ENCODE results near the gene PDSS2. TPM values are rescaled to one million over a fixed set of nuclear protein-coding genes. Genes with fewer than 3 reads are reported as not detected.
"Not testable (repeated sequence)": the region's sequence is repeated elsewhere in the genome, so short reads cannot be mapped to it uniquely, and the experiment has no call there.

Gene PDSS2
- total RNA-seq, 1 donor from 2014 or later: 13.1 TPM

DNA sequence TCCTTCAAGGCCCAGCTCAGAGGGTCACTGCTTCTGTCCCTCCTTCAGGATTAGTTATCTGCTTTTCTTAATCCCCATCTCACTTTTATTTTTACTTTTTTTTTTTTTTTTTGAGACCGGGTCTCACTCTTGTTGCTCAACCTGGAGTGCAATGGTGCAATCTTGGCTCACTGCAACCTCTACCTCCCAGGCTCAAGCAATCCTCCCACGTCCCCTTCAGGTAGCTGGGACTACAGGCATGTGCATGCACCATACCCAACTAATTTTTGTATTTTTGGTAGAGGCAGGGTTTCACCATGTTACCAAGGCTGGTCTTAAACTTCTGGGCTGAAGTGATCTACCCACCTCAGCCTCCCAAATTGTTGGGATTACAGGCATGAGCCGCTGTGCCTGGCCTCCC lies 16.5 kb upstream of the PDSS2 start:
- intact Hi-C loops (cut with micrococcal nuclease): not testable (repeated sequence)

DNA sequence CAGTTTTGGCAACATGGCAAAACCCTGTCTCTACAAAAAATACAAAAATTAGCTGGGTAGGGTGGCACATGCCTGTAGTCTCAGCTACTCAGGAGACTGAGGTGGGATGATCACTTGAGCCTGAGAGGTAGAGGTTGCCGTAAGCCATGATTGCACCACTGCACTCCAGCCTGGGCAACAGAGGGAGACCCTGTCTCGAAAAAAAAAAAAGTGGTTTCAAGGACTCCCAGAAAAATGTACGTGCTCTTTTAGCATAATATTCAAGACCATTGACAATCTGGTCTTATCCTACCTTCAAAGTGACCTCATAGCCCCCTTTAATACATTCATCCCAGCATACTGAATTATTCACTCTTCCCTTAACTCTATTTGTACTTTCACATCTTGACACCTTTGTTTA lies 16.0 kb upstream of the PDSS2 start:
- intact Hi-C loops (cut with micrococcal nuclease): not testable (repeated sequence)

DNA sequence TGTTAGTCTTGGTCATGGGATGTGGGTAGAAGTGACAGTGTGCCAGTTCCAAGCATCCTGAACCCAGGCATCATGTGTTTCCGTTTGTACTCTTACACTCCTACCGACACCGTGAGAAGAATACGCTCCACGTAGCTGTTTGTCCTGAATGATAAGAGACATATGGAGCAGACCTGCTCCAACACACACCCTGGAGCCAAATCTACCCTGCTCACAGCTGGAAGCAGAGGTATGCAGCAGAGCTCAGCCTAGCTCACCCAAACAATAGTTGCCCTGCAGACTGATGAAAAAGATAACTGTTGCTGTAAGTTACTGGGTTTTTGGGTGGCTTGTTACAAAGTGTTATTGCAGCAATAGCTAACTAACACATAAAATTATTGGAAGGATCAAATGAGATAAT lies 14.3 kb upstream of the PDSS2 start:
- intact Hi-C loops (cut with micrococcal nuclease): no loop called here

DNA sequence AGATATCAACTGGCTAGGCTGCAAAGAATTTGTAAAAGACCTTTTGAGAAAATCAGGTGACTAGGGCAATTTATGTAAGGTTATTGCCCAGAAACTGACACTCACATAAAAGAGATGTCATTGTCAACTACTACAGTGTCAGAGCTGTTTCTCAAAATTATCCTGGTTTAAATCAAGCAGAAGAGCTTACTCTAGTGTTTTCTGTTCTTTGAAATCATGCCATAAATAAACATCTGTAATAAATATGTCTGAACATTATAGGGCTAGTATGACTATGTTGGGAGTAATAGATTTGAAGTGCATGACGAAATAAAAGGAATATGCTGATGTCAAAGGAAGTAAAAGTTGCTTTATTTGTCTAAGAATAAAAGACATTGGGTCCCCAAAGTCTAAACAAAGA lies 11.0 kb upstream of the PDSS2 start:
- intact Hi-C loops (cut with micrococcal nuclease): no loop called here

DNA sequence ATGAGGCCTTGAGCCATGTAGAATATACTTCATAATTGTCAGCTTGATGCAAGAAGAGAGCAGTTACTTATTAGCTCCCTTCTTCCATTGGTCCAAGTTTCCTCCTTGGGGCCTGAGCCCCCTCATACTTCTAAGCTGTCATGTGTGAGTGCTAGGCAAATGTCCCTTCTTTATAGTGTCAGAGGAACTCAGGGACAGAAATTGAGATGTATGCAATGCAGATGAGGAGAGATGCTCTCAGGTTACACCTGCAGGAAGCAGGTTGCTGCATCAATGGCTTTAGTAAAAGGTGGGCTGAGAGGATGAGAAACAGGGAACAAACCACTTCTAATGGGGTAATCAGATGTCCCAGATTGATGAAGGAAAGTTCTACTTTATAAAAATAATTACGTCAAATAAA lies 6.7 kb upstream of the PDSS2 start:
- intact Hi-C loops (cut with micrococcal nuclease): no loop called here

DNA sequence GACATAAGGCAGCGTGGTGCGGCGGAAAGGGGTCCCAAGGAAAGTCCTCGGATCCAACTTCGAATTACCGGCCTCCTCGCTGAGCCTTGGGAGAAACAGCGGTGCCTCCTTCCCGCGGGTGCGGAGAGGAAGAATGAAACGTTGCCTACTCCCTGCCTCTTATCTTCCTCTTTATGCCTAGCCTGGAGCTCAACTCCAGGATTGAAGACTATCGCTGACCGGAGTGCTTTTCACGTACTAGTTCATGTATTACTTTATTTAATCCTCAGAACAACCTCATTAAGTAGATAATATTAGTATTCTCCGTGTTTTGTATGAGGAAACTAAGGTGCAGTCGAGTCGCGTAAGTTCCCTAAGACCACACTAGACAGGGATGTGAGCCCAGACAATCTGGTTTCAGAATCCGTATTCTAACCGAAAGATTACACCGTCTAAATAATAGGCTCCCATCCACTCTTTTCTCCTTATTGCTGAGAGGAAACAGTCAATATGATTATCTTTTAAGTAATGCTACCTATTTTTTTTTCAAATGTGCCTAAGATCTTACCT lies 793 bp upstream of the PDSS2 start:
- intact Hi-C loops (cut with micrococcal nuclease): no loop called here

DNA sequence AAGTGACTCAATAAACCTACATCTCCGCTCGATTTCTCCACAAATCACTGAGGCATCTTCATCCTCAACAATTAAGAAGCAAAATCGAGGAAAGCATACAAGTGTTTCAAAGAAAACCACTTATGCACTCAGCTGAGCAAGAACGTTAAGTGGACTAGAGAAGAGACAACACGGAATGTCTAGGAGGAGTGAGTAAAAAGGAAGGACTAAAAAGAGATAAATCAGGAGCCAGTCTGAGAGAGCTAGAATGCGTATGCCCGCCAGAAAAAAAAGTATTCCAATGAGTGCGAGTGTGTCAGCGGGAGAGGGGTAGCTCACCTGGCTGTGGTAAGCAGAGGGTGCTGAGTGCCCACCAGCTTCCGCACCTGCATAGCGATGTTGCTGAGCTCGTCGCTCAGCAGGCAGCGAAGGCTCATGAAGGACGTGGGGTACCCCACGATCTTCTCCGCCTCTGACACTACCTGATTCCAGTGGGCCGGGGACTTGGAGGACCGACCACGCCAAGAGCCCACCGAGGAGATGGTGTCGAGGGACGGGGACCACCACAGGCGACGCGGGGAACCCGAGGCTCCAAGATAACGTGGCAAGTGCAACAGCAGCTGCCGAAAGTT lies 587 bp downstream of the PDSS2 start:
- intact Hi-C loops (cut with micrococcal nuclease): loop anchor here (1.0 to 5.0 kb wide), 8 partner anchors 31 to 616 kb away; partner anchors contain the start of genes MTRES1, OSTM1, SCML4 and SEC63

DNA sequence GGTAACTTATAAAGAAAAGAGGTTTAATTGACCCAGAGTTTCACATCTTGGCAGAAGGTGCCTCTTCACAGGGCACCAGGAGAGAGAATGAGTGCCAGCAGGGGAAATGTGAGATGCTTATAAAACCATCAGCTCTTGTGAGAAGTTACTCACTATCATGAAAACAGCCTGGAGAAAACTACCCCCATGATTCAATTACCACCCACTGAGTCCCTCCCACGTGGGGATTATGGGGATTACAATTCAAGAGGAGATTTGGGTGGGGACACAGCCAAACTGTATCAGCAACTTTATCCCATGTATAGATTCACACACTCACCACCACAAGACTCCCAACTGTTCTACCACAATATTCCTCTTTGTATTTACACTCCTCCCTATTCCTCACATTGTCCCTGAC lies 10.6 kb downstream of the PDSS2 start:
- intact Hi-C loops (cut with micrococcal nuclease): no loop called here

DNA sequence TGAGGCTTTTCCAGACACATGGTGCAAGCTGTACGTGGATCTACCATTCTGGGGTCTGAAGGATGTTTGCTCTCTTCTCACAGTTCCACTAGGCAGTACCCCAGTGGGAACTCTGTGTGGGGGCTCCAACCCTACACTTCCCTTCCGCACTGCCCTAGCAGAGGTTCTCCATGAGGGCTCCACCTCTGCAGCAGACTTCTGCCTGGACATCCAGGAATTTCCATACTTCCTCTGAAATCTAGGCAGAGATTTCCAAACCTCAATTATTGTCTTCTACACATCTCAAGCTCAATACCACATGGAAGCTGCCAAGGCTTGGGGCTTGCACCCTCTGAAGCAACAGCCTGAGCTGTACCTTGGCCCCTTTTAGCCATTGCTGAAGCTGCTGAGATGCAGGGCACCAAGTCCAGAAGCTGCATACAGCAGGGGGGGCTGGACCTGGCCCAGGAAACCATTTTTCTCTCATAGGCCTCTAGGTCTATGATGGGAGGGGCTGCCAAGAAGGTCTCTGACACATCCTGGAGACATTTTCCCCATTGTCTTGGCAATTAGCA lies 11.6 kb downstream of the PDSS2 start:
- intact Hi-C loops (cut with micrococcal nuclease): no loop called here

DNA sequence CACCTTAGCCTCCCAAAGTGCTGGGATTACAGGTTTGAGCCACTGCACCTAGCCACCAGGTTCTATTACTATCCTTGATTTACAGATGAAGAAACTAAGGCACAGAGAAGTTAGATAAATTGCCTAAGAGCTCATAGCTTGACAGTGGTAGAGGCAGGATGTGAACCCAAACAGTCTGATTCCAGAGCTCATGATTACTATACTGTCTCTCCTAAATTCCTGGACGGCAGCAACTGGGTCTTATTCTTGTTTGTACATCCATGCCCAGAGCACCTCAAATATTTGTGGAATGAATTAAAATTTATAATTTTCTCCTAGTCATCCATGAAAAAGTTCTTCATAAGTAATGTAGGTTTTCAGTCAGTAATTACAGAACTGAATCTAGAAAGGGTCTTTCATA lies 15.1 kb downstream of the PDSS2 start:
- intact Hi-C loops (cut with micrococcal nuclease): no loop called here

DNA sequence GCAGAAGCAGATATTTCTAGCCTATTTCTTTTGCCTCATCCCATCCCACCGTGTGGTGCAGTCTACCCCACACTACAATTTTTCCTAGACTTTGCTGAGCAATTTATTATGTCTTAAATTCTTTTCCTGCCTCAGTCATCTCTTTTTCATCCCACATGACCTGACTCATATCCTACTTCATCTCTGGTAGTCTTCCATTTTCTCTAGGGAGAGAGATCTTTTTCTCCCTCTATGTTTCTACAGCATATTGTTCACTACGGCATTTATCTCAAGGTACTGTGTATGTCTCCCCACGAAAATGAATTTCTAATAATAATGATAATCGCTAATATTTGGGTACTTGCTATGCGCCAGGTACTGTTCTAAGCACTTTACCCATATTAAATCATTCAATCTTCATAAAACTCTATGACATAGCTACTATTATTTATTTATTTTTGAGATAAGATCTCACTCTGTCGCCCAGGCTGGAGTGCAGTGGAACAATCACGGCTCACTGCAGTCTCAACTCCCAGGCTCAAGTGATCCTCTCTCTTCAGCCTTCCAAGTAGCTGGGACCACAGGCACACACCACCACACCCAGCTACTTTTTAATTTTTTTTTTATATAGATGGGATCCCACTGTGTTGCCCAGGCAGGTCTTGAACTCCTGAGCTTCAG lies 15.6 kb downstream of the PDSS2 start:
- intact Hi-C loops (cut with micrococcal nuclease): no loop called here

DNA sequence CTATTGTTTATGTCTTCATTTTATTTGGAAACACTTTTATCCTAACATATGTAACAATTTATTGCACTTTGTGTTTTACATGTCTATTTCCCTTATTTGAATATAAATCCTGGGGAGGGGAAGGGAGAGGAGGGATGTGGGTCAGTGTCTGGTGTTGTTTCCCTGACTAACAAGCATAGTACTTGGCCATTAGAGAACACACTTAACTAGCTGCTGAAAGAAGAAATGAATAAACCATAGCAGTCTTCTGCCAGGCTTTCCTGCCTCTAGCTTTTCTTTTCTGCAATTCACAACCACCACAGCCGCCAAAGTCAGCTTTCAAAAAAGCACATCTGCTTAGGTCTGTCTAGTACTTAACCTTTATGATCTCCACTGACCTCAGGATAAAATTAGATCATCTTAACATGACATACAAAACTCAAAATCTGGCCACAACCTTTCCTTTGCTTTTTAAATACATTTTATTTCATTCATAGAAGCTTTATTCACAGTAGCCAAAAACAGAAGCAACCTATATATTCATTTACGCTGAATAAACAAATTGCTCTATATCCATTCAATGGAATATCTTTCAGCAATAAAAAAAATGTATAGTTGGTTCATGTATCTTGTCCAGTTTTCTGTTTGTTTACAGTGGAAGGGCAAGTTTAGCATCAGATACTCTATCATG lies 16.3 kb downstream of the PDSS2 start:
- intact Hi-C loops (cut with micrococcal nuclease): no loop called here

DNA sequence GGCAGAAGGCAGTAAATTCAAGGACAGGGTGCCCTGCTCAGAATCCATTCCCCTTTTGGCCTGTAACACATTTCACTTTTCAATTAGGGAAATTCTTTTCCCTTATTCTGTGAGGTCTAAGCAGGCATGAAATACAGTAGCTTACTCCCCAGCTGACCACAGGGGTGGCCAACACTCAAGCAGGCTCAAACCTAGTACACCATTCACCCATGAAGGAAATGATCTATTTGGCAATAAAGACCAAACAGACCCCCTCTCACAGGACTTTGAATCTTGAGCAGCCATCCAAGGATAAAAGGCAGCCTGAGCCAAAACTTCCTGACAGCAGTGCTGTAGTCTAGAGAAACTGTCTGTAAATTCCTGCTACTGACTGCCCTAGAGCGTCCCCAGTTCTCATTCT lies 17.7 kb downstream of the PDSS2 start:
- intact Hi-C loops (cut with micrococcal nuclease): no loop called here

DNA sequence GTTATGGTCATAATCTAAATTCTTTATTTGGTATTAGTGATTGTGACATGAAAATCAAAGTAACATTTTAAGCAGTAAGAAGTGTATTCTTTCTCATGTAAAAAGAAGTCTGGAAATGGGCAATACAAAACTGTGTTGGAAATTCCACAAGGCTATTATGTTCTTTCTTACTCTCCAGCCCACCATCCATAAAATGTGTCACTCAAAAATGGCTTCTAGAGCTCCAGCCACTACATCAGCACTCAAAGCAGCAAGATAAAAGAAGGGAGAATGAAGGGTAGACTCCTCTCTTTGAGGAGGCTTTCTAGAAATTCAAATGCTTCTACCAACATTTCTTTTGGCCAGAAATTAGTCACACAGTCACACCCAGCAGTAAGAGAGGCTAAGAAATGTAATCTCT lies 18.4 kb downstream of the PDSS2 start:
- intact Hi-C loops (cut with micrococcal nuclease): no loop called here

DNA sequence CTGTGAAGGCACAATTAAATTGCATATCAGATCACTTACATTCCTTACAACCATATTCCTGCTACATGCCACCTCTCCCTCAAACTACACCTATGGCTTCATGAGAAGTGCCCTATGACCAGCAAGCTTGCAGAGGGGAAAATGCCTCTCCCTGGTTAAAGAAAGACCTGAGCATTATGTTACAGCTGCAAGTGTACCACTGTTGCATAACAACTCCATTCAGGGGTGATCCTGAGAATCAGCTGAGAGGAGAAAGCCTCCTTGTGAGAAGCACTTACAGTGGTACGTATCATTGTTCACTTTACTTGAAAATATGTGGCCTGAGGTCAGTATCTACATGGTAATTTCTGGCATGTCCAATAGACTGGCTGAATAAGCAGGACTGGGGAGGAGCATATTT lies 20.0 kb downstream of the PDSS2 start:
- intact Hi-C loops (cut with micrococcal nuclease): no loop called here

DNA sequence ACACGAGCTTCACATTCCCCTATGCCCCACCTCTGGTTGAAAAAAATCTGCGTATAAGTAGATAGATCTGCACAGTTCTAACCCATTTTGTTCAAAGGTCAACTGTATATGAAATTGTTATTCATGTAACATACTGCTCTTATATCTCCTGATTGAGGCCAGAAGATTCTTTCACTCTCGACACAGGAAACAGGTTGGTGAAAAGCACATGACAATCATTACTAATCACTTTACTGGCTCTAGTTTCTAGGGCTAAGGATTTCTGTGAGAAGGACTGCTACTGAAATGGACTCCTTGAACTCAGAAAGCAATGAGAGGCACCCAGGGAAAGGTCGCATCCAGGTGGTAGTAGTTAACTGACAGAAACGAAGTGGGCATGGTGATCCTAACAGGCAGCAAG lies 21.7 kb downstream of the PDSS2 start:
- intact Hi-C loops (cut with micrococcal nuclease): no loop called here

DNA sequence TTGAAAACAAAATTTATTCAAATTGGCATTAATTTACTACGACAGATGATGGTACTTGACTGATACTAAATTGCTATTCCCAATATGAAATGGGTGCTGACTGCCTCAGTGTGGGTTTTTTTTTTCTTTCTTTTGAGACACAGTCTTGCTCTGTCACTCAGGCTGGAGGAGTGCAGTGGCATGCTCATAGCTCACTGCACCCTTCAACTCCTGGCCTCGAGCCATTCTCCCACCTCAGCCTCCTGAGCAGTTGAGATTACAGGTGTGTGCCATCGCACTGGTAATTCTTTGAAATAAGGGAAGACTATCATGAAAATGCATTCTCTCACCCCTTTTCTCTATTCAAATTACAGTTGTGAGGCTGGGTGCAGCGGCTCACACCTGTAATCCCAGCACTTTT lies 22.5 kb downstream of the PDSS2 start:
- intact Hi-C loops (cut with micrococcal nuclease): no loop called here

DNA sequence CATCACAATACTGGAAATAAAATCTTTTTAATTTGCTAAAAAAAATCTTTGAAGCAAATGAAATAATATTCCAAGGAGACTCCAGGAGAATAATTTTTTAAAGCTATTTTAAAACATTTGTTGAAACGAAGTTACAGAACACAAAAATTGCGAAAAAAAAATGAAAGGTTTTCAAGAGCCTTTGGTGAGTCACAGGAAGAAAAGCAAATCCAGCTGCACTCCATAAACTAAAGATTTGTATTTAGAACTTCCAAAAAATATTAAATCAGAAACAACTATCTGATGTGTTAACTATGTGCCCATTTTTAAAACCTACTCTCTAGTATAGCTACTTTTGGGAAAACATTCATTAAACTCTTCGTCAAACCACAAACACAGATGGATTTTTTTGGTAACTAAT lies 23.6 kb downstream of the PDSS2 start:
- intact Hi-C loops (cut with micrococcal nuclease): no loop called here

DNA sequence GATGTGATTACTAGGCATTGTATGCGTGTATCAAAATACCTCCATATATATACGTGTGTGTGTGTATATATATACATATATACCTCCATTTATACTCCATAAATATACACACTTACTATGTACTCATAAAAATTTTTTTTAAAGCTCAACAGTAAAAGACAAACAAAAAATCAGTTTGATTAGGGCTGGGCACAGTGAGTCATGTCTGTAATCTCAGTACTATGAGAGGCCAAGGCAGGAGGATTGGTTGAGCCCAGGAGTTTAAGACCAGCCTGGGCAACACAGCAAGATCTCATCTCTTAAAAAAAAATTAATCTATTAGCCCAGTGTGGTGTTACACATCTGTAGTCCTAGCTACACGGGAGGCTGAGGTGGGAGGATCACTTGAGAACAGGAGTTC lies 24.6 kb downstream of the PDSS2 start:
- intact Hi-C loops (cut with micrococcal nuclease): no loop called here

DNA sequence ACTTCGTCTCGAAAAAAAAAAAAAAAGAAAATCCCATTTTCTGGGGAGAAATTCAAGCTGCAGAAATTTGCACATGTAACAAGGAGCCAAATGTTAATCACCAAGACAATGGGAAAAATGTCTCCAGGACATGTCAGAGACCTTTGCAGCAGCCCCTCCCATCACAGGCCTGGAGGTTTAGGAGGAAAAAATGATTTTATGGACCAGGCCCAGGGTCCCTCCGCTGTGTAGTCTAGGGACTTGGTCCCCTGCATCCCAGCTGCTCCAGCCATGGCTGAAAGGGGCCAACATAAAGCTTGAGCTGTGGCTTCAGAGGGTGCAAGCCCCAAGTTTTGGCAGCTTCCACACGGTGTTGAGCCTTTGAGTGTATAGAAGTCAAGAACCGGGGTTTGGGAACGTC lies 33.4 kb downstream of the PDSS2 start:
- intact Hi-C loops (cut with micrococcal nuclease): not testable (repeated sequence)

DNA sequence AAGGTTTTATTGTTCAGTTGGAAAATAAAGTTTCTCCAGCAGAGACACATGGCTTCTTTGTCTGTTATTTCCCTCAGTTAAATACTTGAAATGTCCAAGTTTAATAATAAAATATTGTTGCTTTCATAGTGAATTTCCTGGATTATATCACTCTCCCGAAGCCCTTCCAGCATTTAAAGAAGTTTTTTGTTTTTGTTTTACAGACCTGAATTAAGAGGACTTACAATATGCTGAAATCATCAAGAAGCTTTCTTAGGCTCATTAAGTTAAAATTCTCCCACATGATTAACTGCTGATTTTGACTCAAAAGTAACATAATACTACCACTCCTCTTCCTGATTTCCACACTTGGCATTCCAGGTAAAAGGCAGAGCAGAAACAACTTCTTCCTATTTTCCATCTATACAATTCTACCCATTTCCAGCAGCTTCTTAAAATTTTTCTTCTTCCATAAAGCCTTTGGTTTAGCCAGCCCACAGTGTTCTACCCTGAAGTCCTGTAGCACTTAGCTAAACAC lies 35.8 kb downstream of the PDSS2 start:
- intact Hi-C loops (cut with micrococcal nuclease): no loop called here

DNA sequence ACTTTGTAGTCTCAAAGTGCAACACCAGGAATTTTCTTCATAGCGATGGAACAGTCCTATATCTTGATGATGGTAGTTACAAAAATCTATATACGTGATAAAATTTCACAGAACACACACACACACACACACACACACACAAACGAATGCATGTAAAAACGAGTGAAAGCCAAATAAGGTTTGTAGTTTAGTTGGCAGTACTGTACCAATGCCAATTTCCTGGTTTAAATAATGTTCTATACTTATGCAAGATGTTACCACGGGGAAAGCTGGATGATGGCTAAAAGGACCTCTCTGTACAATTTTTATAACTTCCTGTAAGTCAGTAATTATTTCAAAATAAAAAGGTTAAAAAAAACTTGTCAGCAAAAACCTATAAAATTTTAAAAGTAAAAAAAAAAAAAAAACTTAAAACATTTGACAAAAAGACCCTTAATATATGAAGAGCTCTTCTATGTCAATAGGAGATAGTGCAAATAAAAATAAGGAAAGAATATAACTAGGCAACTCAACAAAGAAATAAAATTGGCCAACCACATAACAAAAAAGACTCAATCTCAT lies 37.6 kb downstream of the PDSS2 start:
- intact Hi-C loops (cut with micrococcal nuclease): no loop called here

Data from T-helper 2 cell treated with Interferon-gamma antibody and Interleukin-4, amounts not matched to agents 100 ng/mL and 5 ng/mL, for 36 hours (primary cell).